Measurements from ENCODE around the gene DUSP2. TPM values are rescaled to one million over a fixed set of nuclear protein-coding genes. Genes with fewer than 3 reads are reported as not detected.

DUSP2 gene
- total and polyA plus RNA-seq, 2 donors (not counting 1 experiment from before 2014, with no cell fraction given): 69.8 to 433 TPM

- no peak for TF ChIP-seq EZH2 (IDR thresholded peaks at IDR 0.05; ENCODE audit: borderline replicate concordance, insufficient read depth, low read depth, low read length, poor library complexity, severe bottlenecking)
- no peak for TF ChIP-seq CTCF (IDR thresholded peaks at IDR 0.05)
- H3K4me3 Mint-ChIP-seq: no peak overlapping the region
- no peaks in the 10 kb centered on the region for H3K27me3 ChIP-seq (replicated peaks in 1 of 4; ENCODE audit: control extremely low read depth in 1 of 4, control insufficient read depth in 3 of 4, insufficient read depth in 4 of 4, low read length in 3 of 4)
- H3K79me2 ChIP-seq (ENCODE audit: control insufficient read depth, insufficient read depth, low read length): no peaks in the 10 kb centered on the region
- no peaks in the 10 kb centered on the region for H4K20me1 ChIP-seq (ENCODE audit: control insufficient read depth, insufficient read depth, low read length, poor library complexity, severe bottlenecking)
- H3K4me1 ChIP-seq (ENCODE audit: control insufficient read depth in 2 of 2, insufficient read depth in 2 of 2, low read length in 2 of 2): peaks cover 3 to 10% of the 10 kb centered on the region in 2 donors
- H3K27me3 Mint-ChIP-seq: no peaks in the 10 kb centered on the region
- no peaks in the 10 kb centered on the region for H3K9me3 ChIP-seq (ENCODE audit: control extremely low read depth in 1 of 3, control insufficient read depth in 2 of 3, insufficient read depth in 1 of 3, low read length in 2 of 3)
- ChIA-PET POLR2A (interaction anchor here (1.4 to 2.3 kb wide), 3 partner anchors 11 to 96 kb away, joined by 3 to 15 read pairs (median 3); no protein-coding TSS in a partner anchor), CTCF (interaction anchor here (0.6 to 23.6 kb wide), 22 partner anchors 10 to 145 kb away, joined by 3 to 1065 read pairs (median 11); partner anchors contain the start of genes ADRA2B, ANKRD36C, CIAO1 and TMEM127)
- H3K9me3 Mint-ChIP-seq (ENCODE audit: insufficient read depth): no peaks in the 10 kb centered on the region
- intact Hi-C loops (cut with micrococcal nuclease): loop anchor here (1.0 to 2.0 kb wide), 3 partner anchors 37 to 371 kb away; no protein-coding TSS in a partner anchor
- no peak overlapping the region for H2AFZ ChIP-seq (ENCODE audit: insufficient read depth, low read depth, low read length, poor library complexity, severe bottlenecking)
- H3K36me3 ChIP-seq (replicated peaks in 1 of 2; ENCODE audit: control extremely low read depth in 1 of 2, control insufficient read depth in 1 of 2, extremely low read depth in 1 of 2, insufficient read depth in 2 of 2, low read length in 1 of 2): no peaks in the 10 kb centered on the region
- H3K27ac Mint-ChIP-seq: no peak overlapping the region
- peaks cover 19% of the 10 kb centered on the region for H3K4me1 Mint-ChIP-seq
- no peak for DNase-seq
- H3K4me3 ChIP-seq (ENCODE audit: control extremely low read depth in 1 of 5, extremely low read depth in 1 of 5, insufficient read depth in 1 of 5, low read depth in 2 of 5, low read length in 4 of 5): no peak overlapping the region
- WGBS (ENCODE audit: insufficient coverage): 85% methylated on average over 14 of the region's 15 CpGs
- H3K9ac ChIP-seq (ENCODE audit: low read length): no peak overlapping the region
- H3K27ac ChIP-seq (ENCODE audit: low read length in 2 of 2): no peak overlapping the region
- no peak overlapping the region for H3K4me2 ChIP-seq (replicated peaks; ENCODE audit: low read depth, low read length, poor library complexity, severe bottlenecking)
- ATAC-seq (ENCODE audit: low read depth): no peak
These were observed 7.7 kb downstream of the DUSP2 start for GRCh38 chr2:96137321-96138178.

Measured in B cell (primary cell).